NCI-H774 (cell line): ENCODE results near the gene MS4A4E.
"Not testable (repeated sequence)": the region's sequence is repeated elsewhere in the genome, so short reads cannot be mapped to it uniquely, and the experiment has no call there.

Experiments used
- DNase-seq: peaks from one replicate; lab custom pipeline; 2025; lab: John Stamatoyannopoulos, UW

MS4A4E gene

GRCh38 chr11:60242740-60243239 lies at the start of gene MS4A4E:
MS4A4E (minus strand) TSS chr11:60243137; CDS start chr11:60230055, 13,082 bp downstream.
- no peak for DNase-seq

DNA sequence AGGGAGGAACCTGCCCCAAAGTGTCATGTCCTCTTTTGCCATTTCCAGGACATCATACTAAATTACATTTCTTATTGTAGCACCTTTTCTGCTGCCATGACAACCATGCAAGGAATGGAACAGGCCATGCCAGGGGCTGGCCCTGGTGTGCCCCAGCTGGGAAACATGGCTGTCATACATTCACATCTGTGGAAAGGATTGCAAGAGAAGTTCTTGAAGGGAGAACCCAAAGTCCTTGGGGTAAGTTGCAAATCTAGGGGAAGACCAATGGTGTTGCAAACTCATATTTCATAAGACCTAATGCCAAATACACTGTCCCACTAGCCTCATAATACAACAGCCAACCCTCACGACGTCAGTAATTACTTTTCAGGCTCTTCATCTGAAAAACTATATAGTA lies 49.2 kb upstream of the MS4A4E start:
- no peak for DNase-seq

DNA sequence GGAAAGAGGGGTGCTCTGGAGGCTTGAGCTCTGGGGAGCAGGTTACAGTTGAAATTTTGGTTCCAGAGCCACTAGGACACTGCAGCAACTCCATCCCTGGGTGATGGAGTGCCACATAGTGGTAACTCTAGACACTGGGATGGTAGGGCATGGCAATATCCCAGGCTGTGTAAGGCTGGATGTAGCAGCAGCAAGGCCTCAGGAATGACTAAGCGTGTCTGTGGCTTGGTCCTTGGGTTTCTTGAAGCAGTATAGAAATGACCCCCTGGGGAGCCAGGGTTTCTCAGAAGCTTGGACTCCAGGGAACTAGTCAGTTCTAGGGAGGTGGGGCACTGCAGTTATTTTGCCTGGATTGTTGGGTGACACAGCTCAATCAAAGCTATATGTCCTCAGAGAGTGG lies 45.6 kb upstream of the MS4A4E start:
- DNase-seq: no peak

DNA sequence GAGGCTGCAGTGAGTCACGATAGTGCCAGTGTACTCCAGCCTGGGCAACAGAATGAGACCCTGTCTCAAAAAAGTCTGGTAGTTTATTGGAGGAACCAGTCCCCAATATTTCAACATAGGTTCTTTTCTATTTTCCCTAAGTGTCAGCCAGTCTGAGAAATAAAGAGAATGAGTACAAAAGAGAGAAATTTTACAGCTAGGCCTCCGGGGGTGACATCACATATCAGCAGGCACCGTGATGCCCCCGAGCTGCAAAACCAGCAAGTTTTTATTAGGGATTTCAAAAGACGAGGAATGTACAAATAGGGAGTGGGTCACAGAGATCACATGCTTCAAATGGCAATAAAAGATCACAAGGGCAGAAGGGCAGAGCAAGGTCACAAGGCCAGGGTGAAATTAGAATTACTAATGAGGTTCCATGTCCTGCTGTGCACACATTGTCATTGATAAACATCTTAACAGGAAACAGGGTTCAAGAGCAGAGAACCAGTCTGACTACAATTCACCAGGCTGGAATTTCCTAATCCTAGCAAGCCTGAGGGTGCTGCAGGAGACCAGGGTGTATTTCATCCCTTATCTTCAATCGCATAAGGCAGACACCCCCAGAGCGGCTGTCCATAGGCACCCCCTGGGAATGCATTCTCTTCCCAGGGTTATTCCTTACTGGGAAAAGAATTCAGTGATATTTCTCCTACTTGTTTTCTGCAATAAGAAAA lies 42.6 kb upstream of the MS4A4E start:
- DNase-seq: not testable (repeated sequence)

GRCh38 chr11:60282286-60282685 lies 39.3 kb upstream of the MS4A4E start:
- no peak for DNase-seq

DNA sequence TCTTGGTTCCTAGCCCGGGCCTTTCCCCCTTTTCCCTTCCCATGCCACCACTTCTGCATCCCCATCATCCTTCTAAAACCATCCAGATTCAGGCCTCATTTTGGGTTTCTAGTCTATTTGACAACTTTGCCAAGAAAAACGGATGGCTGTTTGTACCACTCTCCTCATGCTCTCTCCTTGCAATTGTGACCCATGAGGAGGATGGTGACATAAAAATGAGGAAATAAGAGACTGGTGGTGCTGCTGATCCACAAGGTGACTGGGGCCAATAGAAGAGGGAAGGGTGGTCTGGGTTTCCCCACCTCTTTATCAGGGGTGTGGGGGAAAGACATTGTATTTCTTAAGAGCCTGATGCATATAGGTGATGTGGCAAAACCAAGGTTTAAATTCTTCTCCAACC lies 38.5 kb upstream of the MS4A4E start:
- DNase-seq: no peak

GRCh38 chr11:60280412-60280811 lies 37.5 kb upstream of the MS4A4E start, which contains the start of gene MS4A4A:
MS4A4A (plus strand) TSS chr11:60280666; CDS start chr11:60280676, 10 bp downstream.
- no peak for DNase-seq

- no peak for DNase-seq
Measured at GRCh38 chr11:60274416-60274815, 31.5 kb upstream of the MS4A4E start.

DNA sequence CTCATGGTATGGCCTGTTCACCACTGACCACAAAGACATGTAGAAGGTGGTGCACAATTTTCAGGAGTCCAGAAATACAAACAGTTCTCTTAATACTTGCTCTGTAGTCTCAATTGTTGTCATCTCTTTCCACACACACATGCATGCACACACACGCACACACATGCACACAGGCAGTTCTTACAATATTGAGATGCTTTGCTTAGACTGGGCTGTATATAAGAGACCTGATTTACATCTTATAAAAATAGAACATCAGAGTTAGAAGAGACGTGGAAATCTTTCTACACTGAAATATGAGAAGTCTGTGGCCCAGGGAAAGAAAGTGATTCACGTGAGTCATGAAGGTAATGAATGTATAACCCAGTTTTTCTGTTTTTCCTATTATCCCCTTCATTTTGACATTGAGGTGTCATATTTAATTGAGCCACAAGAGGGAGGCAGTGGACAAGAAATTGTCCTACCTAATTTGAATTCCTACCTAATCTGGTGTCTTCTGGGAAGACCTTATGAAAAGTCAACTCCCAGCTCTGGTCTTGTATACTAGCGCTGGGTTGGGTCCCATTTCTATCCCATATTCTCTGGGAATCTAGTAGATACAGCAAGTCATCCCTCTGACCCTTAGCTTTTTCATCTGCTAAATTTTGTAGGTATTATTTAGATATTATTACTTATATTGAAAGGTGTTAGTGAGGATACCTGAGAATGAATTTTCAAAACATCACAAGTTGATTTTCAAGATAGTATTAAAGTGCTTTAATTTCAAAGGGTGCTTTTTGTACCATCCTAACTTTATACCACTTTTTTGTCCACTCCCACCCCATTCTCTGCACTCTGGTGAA lies 22.7 kb upstream of the MS4A4E start:
- peak; percentile 3 for DNase-seq

GRCh38 chr11:60264644-60265043 lies 21.7 kb upstream of the MS4A4E start:
- no peak for DNase-seq

DNA sequence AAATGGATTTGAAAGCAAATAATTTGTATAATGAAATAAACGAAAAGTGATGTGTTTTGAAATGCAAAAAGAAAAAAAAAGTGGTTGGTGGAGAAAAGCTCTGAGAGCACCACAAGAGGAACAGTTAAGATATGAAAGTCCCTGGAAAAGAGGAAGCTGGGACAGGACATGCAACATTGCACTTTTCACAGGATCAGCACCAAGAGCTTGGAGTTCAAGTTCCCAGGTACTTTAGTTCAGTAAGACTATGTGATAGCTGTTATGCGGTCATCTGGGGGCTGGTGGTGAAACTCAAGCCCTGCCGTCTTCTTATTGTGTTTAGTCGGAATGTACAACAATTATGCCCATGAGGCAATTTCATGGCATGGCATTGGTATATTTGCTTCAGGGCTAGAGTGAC lies 20.5 kb upstream of the MS4A4E start:
- DNase-seq: no peak

DNA sequence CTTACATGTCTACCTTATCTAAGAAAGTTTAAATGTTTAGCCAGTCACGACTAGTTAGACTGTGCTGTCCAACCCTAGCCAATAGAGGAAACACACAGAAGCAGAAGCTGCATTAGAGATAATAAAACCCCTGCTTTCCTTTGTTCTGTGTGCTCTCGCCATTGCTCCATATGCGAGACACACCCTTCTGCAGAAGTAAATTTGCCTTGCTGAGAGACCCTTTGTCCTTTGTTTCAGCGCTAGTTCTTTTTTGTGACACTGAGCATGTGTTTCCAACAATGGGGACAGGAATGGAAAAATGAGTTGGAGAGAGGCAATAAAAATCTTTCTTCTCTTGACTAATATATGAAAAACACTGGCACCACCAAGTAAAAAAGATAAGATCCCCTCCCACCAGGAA lies 18.1 kb upstream of the MS4A4E start:
- no peak for DNase-seq

GRCh38 chr11:60257956-60258722 lies 15.2 kb upstream of the MS4A4E start:
- no peak for DNase-seq

DNA sequence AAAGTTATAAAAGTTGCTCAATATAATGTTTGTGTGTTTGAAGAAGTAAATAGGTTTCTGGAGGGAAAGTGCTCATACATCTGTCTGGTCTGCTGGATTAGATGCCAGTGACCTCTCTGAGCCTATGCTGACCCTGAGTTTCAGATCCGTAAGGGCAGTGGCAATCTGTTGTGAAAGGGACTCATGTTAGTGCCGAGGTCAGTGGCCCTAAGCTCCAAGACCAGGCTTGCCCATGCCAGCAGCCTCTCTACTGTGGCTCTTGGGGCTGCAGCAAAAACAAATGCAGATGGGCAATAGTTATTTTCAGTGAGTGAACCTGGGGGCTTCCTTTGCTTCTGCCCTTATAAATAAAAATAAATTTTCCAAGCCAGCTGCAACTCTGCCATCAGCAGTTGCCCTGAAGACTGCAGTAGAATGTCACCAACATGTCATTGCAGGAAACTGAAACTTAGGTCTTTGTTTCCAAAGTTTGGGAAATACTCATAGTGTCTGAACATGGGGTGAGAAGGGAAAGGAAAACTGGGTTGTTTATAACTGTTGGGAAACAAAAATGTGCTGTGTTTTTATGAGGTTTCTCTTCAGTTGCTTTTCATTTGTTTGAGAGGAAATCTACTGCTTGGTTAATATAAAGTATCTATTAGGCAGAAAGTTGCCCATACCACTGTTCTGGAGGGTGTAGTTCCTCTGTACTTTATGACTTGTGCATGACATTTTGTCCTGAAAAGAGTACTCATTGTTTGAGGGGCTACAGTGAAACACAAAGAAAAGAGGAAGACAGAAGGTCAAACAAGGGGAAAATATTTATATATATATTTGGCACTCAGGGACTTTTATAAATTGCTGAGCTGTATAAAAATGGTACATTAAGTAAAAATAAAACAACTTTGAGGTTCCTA lies 9.5 kb upstream of the MS4A4E start:
- DNase-seq: no peak

- no peak for DNase-seq
Measured at GRCh38 chr11:60251485-60252212, 8.7 kb upstream of the MS4A4E start.

DNA sequence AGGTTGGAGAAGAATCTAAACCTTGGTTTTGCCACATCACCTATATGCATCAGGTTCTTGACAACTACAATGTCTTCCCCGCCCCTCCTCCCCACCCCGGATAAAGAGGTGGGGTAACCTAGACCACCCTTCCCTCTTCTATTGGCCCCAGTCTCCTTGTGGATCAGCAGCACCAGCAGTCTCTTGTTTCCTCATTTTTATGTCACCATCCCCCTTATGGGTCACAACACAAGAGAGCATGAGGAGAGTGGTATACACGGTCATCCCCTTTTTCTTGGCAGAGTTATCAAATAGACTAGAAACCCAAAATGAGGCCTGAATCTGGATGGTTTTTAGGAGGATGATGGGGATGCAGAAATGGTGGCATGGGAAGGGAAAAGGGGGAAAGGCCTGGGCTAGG lies 1.2 kb downstream of the MS4A4E start:
- DNase-seq: no peak

DNA sequence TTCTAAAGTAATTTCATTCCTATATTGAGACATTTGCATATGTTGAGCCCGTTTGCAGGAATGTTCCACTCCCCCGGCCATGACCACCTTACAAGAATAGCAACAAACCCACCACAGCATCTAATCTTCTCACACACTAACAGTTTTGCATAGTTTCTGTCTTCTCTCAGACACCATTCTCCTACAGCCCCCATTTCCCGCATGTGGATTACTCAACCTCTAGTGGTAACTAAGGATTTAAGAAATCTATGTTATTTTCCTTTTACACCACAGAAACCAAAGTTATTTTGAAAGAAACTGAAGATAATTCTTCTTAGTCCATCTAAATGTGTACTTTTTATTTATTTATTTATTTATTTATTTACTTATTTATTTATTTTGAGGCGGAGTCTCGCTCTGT lies 2.3 kb downstream of the MS4A4E start:
- no peak for DNase-seq

DNA sequence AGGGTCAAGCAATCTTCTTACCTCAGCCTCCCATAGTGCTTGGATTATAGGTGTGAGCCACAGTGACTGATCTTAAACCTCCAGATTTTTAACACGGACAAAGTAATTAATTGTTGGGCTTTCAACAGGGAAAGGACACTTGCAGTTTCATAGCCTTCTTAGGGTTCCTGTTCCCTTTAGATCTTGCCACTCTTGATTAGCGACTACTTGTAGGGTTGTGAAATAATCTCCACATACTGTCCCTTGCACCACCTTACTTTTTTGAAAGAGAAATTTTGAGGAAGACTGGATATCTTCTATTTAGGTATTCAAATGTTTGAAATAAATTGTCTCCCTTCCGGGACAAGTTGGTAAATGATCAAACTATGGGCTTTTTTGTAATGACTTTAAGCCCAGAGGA lies 7.6 kb downstream of the MS4A4E start:
- DNase-seq: no peak

- no peak for DNase-seq
Measured at GRCh38 chr11:60230681-60231080, 12.3 kb downstream of the MS4A4E start.

- DNase-seq: no peak
Measured at GRCh38 chr11:60222141-60222540, 20.8 kb downstream of the MS4A4E start.

GRCh38 chr11:60221692-60222091 lies 21.2 kb downstream of the MS4A4E start:
- DNase-seq: no peak
